ENCODE data around the gene LCNL1. TPM values are rescaled to one million over a fixed set of nuclear protein-coding genes. Genes with fewer than 3 reads are reported as not detected.
A peak's percentile ranks its signal among the peaks of the same experiment; 100 is the strongest.

The LCNL1 gene
- total and polyA plus RNA-seq, 10 of the 15 experiments (the other 5 are each of a cell fraction or from before 2014, with no cell fraction given) = not detected

DNA sequence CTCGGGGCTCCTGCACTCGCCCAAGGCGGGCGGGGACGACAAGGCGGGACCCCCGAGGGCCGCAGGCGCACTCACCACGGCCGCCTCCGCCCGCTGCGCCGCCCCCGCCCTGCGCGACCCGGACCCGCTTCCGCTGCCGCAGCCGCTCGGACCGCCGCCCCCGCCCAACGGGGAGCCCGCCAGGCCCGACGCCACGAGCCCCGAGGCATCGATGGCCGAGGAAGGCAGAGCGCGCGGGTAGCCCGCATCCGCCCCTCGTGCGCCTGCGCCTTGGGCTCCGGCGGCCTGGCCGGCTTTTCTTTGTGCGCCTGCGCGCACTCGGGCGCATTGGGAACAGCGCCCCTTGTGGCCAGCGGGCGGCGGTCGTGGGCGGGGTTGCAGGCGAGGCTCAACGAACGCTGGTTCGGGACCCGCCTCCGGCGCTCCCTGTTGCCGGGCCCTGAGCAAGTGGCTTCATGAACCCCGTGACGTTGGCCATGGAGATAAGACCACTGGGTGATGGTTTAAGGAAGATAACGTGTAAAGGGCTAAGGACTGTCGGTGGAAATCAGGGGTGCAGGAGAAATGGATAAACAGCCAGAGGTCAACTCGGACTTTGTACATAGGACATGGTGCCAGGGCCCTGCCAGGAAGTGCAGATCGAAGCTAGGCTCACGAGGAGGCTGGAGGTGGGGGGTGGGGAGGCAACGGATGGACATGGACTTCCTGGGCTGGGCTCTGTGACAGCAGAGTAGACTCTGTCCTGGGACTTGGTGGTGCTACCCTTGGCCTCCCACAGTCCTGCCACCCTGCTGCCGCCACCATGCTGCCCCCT lies 38.1 kb upstream of the LCNL1 start, which contains the start of the genes C8G and FBXW5 (continued):
- TF ChIP-seq, protein P1, sequence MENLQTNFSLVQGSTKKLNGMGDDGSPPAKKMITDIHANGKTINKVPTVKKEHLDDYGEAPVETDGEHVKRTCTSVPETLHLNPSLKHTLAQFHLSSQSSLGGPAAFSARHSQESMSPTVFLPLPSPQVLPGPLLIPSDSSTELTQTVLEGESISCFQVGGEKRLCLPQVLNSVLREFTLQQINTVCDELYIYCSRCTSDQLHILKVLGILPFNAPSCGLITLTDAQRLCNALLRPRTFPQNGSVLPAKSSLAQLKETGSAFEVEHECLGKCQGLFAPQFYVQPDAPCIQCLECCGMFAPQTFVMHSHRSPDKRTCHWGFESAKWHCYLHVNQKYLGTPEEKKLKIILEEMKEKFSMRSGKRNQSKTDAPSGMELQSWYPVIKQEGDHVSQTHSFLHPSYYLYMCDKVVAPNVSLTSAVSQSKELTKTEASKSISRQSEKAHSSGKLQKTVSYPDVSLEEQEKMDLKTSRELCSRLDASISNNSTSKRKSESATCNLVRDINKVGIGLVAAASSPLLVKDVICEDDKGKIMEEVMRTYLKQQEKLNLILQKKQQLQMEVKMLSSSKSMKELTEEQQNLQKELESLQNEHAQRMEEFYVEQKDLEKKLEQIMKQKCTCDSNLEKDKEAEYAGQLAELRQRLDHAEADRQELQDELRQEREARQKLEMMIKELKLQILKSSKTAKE (IDR thresholded peaks at IDR 0.05; ENCODE audit: low read depth, poor library complexity, severe bottlenecking) = no peak
- TF ChIP-seq SMAD1 (IDR thresholded peaks at IDR 0.05; ENCODE audit: low read depth, partially characterized antibody) = no peak
- TF ChIP-seq, protein P2, sequence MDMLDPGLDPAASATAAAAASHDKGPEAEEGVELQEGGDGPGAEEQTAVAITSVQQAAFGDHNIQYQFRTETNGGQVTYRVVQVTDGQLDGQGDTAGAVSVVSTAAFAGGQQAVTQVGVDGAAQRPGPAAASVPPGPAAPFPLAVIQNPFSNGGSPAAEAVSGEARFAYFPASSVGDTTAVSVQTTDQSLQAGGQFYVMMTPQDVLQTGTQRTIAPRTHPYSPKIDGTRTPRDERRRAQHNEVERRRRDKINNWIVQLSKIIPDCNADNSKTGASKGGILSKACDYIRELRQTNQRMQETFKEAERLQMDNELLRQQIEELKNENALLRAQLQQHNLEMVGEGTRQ (IDR thresholded peaks at IDR 0.05; ENCODE audit: borderline replicate concordance, low read depth, low read length) = no peak
- peak; percentile 87 for TF ChIP-seq ZNF207 (IDR thresholded peaks at IDR 0.05; ENCODE audit: borderline replicate concordance)
- no peak for TF ChIP-seq SREBF2 (IDR thresholded peaks at IDR 0.05; ENCODE audit: low read length)
- TF ChIP-seq, protein P3, sequence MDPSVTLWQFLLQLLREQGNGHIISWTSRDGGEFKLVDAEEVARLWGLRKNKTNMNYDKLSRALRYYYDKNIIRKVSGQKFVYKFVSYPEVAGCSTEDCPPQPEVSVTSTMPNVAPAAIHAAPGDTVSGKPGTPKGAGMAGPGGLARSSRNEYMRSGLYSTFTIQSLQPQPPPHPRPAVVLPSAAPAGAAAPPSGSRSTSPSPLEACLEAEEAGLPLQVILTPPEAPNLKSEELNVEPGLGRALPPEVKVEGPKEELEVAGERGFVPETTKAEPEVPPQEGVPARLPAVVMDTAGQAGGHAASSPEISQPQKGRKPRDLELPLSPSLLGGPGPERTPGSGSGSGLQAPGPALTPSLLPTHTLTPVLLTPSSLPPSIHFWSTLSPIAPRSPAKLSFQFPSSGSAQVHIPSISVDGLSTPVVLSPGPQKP (IDR thresholded peaks at IDR 0.05; ENCODE audit: low read depth, low read length) = no peak; the same call in 1 of the 2 replicates
- TF ChIP-seq TCF12 (IDR thresholded peaks at IDR 0.05; ENCODE audit: low read depth, low read length) = no peak
- TF ChIP-seq, protein P4, sequence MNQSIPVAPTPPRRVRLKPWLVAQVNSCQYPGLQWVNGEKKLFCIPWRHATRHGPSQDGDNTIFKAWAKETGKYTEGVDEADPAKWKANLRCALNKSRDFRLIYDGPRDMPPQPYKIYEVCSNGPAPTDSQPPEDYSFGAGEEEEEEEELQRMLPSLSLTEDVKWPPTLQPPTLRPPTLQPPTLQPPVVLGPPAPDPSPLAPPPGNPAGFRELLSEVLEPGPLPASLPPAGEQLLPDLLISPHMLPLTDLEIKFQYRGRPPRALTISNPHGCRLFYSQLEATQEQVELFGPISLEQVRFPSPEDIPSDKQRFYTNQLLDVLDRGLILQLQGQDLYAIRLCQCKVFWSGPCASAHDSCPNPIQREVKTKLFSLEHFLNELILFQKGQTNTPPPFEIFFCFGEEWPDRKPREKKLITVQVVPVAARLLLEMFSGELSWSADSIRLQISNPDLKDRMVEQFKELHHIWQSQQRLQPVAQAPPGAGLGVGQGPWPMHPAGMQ (IDR thresholded peaks at IDR 0.05; ENCODE audit: borderline replicate concordance) = no peak
- TF ChIP-seq TCF7 (IDR thresholded peaks at IDR 0.05; ENCODE audit: borderline replicate concordance) = no peak
- TF ChIP-seq, protein P5, sequence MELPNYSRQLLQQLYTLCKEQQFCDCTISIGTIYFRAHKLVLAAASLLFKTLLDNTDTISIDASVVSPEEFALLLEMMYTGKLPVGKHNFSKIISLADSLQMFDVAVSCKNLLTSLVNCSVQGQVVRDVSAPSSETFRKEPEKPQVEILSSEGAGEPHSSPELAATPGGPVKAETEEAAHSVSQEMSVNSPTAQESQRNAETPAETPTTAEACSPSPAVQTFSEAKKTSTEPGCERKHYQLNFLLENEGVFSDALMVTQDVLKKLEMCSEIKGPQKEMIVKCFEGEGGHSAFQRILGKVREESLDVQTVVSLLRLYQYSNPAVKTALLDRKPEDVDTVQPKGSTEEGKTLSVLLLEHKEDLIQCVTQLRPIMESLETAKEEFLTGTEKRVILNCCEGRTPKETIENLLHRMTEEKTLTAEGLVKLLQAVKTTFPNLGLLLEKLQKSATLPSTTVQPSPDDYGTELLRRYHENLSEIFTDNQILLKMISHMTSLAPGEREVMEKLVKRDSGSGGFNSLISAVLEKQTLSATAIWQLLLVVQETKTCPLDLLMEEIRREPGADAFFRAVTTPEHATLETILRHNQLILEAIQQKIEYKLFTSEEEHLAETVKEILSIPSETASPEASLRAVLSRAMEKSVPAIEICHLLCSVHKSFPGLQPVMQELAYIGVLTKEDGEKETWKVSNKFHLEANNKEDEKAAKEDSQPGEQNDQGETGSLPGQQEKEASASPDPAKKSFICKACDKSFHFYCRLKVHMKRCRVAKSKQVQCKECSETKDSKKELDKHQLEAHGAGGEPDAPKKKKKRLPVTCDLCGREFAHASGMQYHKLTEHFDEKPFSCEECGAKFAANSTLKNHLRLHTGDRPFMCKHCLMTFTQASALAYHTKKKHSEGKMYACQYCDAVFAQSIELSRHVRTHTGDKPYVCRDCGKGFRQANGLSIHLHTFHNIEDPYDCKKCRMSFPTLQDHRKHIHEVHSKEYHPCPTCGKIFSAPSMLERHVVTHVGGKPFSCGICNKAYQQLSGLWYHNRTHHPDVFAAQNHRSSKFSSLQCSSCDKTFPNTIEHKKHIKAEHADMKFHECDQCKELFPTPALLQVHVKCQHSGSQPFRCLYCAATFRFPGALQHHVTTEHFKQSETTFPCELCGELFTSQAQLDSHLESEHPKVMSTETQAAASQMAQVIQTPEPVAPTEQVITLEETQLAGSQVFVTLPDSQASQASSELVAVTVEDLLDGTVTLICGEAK (IDR thresholded peaks at IDR 0.05; ENCODE audit: borderline replicate concordance) = no peak
- TF ChIP-seq CHD2 (IDR thresholded peaks at IDR 0.05; ENCODE audit: borderline replicate concordance, low read depth, low read length) = peak; percentile 25; the same call in 1 of the 2 replicates
- peak; percentile 66; the same call in 1 of the 2 replicates for TF ChIP-seq MXI1 (IDR thresholded peaks at IDR 0.05; ENCODE audit: low read depth, low read length)
- no peak for TF ChIP-seq BCL11A (IDR thresholded peaks at IDR 0.05; ENCODE audit: low read depth, low read length)
- no peak for TF ChIP-seq ASH2L (IDR thresholded peaks at IDR 0.05; ENCODE audit: borderline replicate concordance, low read depth)
- TF ChIP-seq NFIC (IDR thresholded peaks at IDR 0.05; ENCODE audit: low read depth, low read length) = no peak
- TF ChIP-seq SMAD5 (IDR thresholded peaks at IDR 0.05; ENCODE audit: low read depth) = no peak
- peak; percentile 3; the same call in 1 of the 2 replicates for TF ChIP-seq SMC3 (IDR thresholded peaks at IDR 0.05; ENCODE audit: borderline replicate concordance, low read length)
- TF ChIP-seq FOS (IDR thresholded peaks at IDR 0.05; ENCODE audit: borderline replicate concordance, extremely low read depth, insufficient read length) = no peak
- TF ChIP-seq ZNF384 (IDR thresholded peaks at IDR 0.05; ENCODE audit: borderline replicate concordance, low read depth, low read length) = no peak
- TF ChIP-seq MYB (IDR thresholded peaks at IDR 0.05; ENCODE audit: borderline replicate concordance, low read depth, low read length) = 0 out of 2 replicates have a peak, but pooled peaks have one; percentile 45
